ENCODE results near the gene APC2.

DNA sequence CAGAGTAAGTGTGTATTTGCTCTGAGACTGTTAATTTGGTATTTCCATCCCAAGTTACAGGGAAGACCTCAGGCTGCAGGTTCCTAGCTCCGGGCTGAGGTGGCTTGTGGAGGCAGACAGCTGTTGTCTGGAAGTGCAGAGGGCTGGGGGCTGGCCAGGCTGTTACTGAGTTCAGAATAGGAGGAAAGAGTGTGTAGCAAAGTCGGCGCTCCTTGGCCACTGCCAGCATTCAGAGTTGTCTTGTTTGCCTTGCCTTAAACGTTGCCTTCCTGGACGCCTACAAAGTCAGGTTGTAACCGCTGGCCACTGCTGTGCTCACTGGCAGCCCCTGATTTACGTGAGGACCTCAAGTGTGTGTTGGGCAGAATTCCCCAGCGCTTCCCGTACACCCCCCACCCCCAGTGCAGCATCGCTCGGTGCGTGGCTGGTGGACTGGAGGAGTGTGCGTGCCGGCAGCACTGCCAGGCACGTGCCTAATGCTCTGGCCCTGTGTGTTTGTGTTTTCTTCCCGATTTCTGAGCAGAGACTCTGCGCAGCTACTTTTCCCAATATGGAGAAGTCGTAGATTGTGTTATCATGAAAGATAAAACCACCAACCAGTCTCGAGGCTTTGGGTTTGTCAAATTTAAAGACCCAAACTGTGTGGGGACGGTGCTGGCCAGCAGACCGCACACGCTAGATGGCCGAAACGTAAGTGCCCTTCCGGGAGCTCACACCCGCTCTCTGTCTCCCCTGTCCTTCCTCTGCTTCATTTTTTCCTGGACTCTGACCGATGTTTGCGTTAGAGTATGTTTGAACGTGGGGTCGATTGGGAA lies 32.0 kb upstream of the APC2 start:
- TF ChIP-seq, protein P1, sequence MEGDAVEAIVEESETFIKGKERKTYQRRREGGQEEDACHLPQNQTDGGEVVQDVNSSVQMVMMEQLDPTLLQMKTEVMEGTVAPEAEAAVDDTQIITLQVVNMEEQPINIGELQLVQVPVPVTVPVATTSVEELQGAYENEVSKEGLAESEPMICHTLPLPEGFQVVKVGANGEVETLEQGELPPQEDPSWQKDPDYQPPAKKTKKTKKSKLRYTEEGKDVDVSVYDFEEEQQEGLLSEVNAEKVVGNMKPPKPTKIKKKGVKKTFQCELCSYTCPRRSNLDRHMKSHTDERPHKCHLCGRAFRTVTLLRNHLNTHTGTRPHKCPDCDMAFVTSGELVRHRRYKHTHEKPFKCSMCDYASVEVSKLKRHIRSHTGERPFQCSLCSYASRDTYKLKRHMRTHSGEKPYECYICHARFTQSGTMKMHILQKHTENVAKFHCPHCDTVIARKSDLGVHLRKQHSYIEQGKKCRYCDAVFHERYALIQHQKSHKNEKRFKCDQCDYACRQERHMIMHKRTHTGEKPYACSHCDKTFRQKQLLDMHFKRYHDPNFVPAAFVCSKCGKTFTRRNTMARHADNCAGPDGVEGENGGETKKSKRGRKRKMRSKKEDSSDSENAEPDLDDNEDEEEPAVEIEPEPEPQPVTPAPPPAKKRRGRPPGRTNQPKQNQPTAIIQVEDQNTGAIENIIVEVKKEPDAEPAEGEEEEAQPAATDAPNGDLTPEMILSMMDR (IDR thresholded peaks at IDR 0.05): no peak
- TF ChIP-seq EZH2 (IDR thresholded peaks at IDR 0.05): no peak
- TF ChIP-seq EZH2phosphoT487 (IDR thresholded peaks at IDR 0.05): no peak
